Muscle of back (tissue), 11 donors: ENCODE data around the gene PYGB. TPM values are rescaled to one million over a fixed set of nuclear protein-coding genes. Genes with fewer than 3 reads are reported as not detected.

Source experiments
- DNase-seq, 3 donors: peaks; one replicate each; pipeline versions ENCODE4 v3.0.0 to v3.0.0-alpha.2; 2013
- polyA plus RNA-seq, 10 donors: library from polyadenylated mRNA; unstranded; fragments of 120-200 nt; gene quantifications; one replicate each; pipeline ENCODE4 v1.2.1, GENCODE V29; 2013; ENCODE audit not compliant: insufficient read length in 10 of 10

PYGB gene
- polyA plus RNA-seq, 10 donors: 20.2 to 27.8 (median 23.7) TPM

DNA sequence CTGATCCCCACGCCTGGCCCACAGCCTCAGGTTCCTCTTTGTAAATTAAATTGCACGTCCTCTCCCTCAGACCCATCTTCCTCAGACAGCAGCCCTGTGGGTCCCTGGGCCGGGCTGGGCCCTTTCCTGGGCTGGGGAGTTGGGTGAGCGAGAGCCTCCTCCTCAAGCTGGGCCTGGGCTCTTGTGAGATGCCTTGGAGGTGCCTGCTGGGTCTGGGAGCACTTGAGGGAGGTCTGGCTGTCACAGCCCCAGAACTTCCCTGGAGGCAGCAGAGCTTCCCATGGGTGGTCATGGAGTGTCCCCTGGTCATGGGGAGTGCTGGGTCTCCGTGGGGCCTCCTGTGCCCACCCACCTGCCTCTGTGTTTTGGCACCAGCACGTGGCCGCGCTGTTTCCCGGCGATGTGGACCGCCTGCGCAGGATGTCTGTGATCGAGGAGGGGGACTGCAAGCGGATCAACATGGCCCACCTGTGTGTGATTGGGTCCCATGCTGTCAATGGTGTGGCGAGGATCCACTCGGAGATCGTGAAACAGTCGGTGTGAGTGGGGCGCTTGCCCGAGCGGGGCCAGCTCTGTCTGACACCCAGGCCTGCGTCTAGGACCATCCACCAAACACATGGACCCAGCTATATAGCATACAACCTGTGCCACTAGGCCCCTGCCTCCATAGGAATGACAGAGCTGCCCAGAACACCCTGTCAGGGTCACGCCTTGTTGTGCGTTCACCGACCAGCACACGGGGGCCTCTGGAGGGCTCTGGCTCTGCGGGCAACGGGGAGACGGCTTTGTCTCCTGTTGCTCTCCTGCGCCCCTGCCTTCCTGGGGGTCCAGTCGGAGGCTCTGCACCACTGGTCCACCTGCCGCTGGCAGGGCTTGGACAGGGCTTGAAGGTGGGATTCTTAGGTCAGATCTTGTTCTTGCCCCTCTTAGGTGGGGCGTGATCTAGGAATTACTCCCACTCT is 33.0 kb downstream of the PYGB start:
- no peak for DNase-seq

DNA sequence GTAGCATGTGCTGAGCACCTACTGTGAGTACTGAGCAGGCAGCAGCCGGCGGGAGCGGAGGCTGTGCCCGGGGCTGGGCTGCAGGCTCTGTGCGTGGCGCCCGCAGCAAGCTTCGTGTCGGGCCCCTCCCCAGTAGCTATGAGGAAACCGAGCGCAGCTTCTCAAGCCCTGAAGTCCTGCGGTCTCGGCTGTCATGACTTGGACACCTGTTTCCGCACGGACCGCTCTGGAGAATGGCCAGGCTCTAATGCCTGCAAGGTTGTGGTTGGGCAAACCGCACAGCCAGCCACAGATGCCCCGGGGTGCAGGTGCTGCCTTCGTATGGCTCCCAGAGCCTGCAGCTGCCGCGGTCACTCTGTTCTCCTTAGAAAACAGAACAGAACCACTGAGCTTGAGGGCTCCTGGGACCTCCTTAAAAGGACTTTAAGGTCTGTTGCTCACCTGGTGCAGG is 33.7 kb downstream of the PYGB start:
- DNase-seq: peak in 2 of 3 donors; percentile 41 to 42

DNA sequence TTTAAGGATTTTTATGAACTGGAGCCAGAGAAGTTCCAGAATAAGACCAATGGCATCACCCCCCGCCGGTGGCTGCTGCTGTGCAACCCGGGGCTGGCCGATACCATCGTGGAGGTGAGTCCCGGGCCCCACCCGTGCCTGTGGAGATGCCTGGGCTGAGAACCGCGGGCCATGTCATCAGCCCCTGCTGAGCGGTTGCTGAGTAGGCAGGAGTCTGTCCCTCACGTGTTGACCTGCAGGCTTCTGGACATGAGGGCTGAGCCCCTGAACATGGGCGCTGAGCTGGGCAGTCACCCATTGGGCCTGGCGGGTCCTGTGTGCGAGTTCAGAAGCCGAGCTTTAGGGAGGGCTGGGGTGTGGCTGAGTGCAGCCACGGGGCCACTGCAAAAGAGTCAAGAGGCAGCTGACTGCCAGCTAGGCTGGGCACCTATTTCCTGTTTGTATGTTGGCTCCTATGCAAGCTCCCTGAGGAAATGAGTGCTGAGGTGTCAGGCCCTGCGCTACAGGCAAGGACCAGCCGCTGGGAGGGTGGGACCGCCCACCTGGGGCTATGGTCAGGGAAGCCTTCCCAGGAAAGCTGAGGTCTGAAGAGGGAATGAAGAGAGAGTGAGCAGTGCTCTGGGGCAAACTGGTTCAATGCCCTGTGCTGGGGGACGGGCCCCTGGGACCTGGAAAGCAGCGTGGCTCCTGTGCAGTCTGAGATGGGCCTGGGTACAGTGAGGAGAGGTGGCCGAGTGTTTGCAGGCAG is 34.3 kb downstream of the PYGB start:
- no peak for DNase-seq

DNA sequence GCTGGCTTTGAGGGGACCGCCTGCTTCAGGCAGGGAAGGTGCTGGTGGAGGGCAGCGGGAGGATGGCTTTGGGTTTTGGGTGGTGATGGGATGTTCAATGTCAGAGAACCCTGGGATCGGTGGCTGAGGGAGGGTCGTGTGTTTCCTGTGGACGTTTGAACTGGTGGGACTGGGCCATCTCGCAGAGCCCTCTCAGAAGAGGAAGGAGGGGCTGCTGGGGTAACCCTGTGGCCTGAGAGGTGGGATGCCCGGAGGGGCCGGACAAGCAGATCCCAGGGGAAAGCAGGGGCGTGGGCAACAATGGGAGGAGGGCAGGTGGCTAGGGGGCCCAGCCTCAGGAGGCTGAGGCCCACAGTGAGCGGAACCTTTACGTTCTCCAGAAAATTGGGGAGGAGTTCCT is 34.9 kb downstream of the PYGB start:
- no peak for DNase-seq

DNA sequence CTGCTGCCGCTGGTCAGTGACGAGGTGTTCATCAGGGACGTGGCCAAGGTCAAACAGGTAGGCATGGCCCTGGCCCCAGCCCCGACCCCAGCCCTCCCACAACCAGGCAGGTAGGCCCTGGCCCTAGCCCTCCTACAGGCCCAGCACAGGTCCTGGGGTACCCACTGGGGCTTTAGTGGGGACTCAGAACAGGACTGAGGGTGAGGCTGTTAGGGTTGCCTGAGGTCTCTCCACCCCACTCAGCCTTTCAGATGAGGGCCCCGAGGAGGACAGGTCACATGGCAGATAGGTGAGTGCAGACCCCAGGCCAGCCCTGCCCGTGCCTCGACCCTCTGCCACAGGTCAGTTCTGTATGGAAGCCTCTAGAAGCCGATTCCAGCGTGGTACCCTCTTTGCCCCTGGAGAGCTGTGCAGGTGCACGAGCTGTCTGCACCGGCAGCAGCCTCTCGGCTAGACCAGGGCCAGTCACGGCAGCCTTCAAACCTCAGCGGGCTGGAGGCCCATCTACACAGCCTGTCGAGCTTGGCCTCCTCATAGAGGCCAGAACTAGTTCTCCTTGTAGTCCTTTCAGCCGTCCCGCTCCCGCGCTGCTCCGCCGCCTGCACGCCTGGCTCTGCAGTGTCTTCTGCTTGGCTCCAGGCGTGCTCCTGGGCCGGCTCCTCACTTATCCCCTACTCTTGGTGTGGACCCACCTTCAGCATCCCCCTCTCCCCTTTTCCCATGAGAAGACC is 35.5 kb downstream of the PYGB start:
- no peak for DNase-seq

DNA sequence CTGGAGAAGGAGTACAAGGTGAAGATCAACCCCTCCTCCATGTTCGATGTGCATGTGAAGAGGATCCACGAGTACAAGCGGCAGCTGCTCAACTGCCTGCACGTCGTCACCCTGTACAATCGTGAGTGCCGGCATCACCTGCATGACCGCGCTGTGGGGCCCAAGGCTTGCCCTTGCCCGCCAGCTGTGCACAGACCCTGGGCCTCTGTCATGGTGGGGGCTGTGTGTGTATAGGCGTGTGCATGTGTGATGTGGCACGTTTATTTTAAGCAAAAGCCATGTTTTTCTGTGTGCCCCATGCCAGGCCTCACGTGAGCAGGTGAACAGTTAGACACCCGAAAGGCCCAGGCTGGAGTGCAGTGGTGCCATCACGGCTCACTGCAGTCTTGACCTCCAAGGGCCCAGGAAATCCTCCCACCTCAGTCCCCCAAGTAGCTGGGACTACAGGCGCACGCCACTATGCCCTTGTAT is 36.3 kb downstream of the PYGB start:
- no peak for DNase-seq

DNA sequence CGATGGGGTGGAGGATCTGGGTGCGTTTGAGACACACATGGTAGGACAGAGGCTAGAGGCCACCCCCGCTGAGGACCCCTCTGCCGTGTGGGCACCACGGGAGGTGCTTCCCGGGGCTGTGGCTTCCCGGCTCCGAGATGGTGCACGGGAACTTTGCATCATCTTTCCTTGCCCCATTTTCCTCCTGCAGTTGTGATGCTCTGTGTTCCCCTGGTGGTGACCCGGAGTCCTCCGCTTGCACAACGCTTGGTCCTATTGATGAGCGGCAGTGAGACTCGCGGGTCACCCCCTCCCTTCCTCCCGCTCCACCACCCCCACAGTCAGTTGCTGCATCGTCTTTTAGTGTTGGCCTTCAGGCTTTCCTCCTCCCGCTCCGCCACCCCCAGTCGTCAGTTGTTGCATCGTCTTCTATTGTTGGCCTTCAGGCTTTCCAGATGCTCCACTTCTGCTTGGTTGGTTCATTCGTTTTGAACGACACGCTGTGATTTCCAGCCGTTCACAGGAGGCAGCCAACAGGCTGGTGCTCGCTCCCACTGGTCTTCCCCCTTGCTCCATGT is 37.3 kb downstream of the PYGB start:
- no peak for DNase-seq

DNA sequence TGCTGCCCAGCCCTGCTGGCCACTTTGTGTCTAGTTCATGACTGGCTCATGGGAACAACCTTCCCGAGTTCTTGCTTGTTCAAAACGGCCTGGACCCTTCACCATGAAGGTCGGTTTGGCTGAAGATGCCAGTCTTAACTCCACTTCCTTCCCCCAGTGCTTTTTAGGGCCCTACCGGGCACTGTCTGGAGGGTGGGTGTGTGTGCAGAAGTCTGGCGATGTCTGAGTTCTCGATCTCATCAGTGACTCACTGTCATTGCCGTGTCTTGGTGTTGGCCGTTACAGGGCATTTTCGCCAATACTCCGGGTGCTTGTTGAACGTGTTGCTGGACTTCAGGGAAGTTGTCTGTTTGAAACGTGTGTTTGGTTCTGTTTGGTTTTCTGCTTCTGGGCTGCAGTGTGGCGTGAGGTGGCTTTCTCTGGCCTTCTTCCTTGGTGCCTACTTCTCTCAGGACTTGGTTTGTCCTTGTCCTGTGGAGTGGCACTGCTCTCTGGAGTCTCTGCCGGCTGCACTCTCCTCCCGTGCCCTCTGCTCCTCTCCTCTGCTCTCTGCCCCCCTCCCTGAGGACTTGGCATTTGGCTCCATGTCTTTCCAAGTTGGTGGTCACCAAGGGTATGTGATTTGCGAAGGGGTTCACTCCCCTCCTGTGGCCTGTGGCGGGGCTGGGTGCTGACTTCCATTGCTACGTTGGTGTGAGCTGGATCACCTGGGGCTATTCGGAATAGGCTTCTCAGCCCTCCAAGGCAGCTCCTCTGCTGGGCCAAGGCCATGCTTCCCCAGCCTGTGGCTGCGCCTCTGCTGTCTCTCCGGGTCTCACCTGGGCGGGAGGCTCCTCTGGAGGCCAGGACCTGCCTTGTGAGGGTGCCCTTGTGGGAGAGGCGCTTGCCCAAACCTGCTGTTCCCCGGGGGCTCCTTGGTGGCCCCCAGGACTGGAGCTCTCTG is 38.2 kb downstream of the PYGB start:
- DNase-seq: no peak

DNA sequence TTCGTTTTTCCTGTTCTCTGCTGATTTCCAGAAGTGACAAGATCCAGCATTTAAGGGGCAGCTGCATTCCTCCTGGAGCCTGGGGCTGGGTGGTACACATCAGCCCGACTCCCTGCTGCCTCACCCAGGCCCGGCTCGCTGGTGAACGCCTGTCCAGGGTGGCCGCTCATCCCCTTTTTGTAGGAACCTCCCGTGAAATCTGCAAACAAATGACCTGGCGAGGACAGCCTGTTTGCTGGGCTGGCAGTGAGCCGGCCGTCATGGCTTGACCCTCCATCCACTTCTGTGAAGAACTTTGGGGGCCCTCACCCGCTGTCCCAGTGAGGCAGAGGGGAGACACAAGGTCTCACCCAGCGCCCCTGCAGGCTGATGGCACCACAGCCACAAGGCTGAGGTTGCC is 39.0 kb downstream of the PYGB start:
- no peak for DNase-seq

DNA sequence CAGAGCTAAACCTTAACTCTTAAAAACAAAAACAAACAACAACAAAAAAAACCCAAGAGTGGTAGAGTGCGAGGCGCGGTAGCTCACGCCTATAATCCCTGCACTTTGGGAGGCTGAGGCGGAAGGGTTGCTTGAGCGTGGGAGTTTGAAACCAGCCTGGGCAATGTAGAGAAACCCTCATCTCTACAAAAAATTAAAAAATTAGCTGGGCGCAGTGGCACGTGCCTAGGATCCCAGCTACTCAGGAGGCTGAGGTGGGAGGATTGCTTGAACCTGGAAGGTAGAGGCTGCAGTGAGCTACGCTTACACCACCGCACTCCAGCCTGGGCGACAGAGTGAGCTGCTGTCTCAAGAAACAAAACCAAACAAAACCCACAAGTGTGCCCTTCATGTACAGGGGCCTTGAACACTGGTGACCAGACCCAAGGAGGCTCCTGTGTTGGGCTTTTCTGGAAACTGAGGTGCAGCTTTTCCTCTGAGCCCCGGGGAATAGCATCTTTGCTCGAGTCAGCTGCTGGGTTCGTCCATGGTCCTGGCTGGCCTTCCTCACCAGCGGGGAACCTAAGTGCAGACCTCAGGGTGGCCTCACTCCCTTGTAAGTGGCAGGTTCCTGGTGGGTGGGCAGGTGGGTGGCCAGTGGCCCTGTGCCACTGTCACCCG is 39.9 kb downstream of the PYGB start:
- no peak for DNase-seq

DNA sequence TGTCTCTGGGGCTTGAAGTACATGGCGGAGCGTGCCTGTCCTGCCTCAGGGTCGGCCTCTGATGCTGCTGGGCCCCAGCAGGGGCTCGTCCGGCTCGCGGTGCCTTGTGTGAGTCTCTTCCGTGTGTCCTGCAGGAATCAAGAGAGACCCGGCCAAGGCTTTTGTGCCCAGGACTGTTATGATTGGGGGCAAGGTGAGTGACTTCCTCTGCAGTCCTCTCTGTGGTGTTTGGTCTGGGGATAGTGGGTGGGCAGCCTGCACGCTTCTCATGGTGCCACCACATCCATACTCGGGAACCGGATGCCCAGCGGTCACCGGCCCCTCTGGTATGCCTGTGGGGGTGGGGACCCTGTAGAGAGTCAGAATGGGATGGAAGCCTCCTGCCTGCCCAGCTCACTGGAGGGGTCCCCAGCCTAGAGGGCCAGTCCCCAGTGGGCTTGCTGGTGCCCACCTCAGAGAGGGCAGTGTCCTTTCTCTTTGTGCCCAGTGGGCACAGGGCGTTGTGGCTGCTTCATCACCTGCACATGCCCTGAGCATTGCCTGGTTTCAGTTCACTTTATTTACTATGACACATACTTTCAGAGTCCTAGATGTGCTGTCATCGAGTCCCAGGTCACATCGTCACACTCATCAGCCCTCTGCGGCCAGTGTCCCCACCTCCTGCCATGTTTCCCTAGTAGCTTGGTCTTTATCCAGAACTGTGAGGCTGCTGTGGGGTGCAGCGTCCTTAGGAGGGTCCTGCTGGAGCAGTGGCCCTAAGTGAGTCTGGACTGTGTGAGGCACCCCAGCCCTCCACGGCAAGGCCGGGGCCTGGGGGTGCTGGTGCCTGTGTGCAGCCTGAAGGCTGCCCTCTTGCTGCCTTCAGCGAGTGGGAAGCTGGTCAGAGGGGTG is 40.7 kb downstream of the PYGB start:
- DNase-seq: no peak

DNA sequence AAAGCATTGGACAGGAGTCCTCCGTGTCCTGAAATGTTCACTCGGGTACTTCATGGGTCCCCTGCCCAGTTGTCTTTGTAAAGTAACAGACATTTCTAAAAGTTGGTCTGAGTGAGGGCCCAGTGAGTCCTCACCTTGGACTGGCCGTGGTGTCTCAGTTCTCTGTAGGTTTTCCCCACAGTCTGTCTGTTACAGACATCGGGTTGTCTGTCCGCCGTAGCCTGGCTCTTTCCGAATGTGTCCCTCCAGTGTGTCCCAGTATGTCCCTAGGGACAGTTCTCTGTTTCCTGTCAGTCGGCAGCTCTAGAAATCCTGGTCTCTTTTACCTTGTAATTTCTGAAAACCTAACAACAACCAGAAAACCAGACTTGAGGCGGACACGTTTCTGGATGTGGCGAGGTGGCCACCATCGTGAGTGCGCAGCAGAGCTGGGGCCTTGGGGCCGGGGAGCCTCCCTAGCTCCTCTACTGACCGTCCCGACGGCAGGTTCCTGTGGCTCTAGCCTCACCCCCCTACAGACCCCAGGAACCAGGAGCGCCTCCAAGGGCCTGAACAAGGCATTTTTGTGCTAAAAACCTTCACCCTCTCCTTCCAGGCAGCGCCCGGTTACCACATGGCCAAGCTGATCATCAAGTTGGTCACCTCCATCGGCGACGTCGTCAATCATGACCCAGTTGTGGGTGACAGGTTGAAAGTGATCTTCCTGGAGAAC is 42.2 kb downstream of the PYGB start:
- no peak for DNase-seq

DNA sequence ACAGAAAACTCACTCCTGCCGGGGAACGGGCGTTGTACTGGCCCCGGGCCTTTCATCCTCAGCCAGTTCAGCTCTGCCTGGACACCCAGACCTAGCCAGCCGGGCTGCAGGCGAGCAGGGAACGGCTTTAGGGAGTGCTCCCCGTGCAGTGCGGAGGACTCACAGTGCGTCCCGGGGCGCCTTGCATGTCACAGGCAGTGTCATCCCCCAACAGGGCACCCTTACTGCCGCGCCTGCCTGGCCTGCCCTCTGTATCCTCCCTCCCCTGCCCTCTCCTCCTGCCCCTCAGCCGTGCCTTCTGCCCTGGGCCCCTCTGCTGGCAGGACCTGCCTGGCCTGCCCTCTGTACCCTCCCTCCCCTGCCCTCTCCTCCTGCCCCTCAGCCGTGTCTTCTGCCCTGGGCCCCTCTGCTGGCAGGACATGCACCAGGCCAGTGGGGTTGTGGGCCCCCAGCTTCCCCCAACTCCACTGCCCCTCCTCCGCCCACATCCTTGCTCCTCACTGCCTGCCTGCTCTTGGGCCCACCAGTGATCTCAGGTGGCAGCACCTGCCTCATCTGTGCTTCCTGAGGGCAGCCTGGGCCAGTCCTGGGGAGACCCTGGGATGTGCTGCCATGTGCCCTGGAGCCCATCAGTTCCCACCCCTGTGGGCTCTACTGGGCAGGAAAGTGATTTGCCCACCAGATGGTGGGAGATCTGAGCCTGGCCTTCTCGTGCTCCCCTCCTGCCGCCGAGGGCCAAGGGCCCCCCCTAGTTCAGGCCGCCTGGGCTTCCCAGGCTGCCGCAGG is 43.0 kb downstream of the PYGB start:
- DNase-seq: no peak

DNA sequence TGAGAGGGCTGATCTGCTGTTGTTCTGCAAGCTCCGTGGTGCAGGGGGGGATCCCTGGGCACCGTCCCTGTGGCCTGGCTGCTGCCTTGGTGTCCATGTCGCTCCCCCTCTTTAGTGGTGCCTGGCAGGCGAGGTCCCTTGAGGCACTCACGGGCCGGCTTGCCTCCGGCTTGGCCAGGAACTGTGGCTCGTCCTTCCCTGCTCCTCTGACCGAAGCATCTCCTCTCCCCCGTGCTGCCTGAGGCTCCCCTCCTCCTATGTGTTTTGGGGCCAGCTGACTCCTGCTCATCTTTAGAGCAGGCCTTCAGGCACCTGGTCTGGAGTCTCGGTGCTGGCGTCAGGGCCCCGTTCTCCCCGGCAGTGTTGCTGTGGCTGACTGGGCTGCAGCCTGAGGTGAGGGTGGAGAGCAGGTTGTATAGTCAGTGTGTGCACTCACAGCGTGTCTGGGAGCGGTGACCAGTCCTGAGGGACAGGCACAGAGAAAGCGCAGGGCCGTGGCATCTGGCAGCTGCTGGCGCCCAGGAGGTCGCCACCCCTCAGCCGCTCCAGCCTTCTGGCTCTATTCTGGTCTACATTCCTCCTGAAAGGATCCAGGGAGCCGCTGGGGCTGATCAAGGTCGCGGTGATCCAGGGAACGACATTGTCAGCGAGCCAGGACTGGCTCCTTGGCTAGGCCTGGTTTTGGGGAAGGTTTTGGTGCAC is 43.7 kb downstream of the PYGB start:
- DNase-seq: no peak

DNA sequence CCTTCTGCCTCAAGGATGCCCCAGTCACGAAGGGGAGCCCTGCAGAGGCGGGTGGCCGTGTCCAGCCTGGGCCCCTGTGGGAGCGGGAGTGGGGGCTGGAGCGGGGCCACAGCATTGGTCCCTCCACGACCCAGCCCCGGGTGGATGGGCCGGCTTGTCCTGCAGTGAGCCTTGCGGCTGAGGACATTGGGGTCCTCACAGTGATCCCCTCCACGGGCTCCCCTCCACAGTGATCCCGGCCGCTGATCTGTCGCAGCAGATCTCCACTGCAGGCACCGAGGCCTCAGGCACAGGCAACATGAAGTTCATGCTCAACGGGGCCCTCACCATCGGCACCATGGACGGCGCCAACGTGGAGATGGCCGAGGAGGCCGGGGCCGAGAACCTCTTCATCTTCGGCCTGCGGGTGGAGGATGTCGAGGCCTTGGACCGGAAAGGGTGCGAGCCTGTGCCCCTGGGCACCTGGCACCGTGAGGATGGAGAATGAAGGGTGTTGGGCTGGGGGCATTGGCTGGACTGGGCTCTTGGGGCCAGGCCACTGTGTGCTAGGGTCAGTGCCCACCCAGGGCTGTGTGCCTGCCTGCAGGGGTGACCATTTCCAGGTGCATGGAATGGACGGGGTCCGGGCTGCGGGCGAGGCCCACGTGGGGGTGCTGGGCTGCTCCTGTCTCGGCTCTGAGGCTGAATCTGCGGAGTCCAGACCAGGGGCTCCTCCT is 44.4 kb downstream of the PYGB start:
- no peak for DNase-seq

DNA sequence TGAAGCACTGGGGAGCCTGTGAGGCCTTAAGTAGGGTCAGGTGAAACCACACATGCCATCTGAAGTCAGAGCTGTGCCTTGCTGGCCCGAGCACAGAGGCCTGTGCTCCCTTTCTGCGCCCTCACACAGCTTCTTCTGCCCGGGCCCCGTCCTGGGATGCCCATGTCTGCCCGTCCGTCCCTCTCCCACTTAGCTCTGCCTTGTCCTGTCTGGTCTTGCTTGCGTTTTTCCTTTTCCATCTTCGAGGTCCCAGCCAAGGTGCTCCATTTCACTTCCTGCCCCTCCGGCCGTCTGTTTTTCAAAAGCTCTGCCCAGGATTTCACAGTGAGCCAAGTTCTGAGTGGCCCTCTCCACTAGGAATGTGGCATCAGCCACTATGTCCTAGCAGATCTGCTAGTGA is 45.6 kb downstream of the PYGB start:
- DNase-seq: no peak
